COR-L47 (cell line): ENCODE data around the gene ATP2C2.
"Not testable (repeated sequence)": the region's sequence is repeated elsewhere in the genome, so short reads cannot be mapped to it uniquely, and the experiment has no call there.

Experiments
- DNase-seq: peaks from one replicate; lab custom pipeline; 2025; lab: John Stamatoyannopoulos, UW

ATP2C2 gene

DNA sequence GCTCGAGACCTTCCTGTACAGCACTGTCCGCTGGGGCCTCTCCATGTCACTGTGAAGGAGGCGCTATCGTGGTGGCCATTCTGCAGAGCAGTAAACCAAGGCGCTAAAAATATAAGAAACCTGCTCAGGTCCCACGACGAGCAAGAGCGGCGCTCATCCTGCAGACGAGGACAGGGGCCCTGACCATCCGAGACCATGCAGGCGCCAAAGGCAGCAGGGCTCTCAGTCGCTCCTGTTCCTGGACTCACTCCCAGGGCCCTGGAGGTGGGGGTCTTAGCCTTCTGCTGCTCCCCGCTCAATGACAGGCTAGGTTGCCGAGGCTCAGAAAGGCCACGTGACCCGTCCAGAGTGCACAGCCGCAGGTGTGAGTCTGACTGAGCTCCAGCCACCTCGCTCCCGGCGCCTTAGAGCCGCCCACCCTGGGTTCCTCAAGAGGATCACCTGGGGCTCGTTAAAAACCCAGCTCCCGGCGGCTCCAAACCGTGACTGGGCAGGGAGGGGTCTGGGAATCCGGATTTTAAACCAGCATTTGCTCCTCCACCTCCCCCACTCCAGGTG lies 509 bp upstream of the ATP2C2 start:
- DNase-seq: no peak

DNA sequence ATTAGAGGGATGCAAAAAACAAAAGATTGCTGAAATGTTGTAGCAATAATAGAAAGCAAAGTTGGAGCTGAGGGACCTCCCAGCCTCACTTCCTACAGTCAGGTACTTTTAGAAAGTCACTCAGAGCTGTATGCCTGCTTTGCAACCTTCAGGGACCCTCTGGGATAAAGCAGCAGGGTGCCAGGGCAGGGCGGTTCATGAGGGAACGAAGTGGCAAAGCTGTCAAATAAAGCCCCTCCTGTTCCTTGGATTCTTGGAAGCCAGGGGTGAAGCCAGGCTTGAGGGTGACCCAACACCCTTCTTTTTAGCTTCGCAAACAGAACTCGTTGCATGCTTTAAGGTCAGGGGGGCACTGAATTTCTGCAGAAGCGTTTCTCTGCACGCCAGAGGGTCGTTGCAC lies 767 bp downstream of the ATP2C2 start:
- DNase-seq: no peak

DNA sequence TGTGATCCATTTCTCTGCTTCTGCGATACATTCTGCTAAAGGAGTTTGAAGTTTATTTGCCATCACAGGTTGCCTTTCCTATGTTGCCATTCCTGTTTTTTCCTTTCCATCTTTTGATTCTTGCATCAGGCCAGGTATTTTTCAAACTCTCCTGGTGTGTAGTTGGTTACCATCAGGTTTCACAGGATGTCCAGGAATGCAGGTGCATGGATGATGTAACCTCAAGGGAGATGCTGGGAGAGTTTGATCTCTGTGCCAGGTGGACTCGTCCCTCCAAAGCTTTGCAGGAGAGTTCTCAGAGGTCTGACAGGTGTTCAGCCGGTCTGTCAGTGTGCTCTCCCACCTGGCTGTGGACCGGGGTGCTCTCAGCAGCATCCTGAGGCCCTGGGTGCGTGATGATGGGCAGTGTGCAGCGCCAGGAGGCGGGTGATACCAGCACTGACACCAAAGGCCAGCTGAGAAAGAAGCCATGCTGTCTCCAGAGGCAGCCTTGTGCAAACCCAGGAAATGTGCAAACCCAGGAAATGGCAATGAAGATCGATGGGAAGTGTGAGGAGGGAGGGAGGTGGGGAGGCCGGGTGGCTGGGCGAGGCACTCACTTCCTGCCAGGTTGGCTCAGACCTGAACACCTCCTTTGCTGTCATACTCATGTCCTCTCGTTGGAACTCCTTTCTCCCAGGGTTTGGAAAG lies 1.7 kb downstream of the ATP2C2 start:
- no peak for DNase-seq

DNA sequence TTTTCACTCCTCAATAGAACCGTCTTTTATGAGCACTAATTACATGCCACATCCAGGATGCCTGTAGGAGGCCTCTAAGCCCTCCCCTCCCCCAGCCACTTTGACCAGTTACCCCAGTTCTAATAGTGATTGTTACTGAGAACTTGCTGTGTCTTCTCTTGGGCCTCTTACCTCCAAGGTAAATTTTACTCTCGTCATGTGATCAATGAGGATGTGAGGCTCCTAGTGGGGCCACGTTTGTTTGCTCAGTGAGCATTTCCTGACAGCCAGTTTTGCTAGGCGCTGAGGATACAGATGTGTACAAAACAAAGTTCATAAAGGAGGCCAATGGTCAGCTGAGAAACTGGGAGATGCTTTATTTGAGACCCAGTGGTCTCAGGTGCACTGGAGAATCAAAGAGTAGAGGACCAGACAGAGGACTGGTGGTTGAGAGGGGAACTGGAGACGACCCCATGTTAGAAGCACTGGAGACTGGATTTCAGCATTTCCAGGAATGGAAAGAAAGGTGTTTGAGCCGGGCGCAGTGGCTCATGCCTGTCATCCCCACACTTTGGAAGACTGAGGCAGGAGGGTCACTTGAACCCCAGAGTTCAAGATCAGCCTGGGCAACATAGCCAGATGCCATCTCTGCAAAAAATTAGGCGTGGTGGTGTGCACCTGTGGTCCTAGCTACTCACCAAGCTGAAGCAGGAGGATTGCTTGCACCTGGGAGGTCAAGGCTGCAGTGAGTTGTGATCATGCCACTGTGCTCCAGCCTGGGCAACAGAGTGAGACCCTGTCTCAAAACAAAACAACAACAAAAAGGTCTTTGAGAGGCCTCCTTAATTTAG lies 2.6 kb downstream of the ATP2C2 start:
- DNase-seq: no peak

DNA sequence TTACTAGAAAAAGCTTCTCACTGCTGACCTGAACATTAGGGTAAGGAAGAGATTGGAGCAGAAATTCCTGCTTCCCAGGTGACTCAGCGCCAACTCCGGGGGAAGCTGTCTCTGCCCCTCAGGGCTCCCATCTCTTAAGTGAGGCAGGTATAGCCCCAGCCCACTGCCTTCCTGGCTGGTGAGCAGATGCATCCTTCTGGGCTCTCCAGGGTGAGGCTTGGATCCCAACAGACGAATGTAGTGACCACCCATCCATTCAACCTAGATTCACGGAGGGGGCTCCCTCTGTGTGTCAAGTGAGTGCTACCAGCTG lies 3.2 kb downstream of the ATP2C2 start:
- no peak for DNase-seq

DNA sequence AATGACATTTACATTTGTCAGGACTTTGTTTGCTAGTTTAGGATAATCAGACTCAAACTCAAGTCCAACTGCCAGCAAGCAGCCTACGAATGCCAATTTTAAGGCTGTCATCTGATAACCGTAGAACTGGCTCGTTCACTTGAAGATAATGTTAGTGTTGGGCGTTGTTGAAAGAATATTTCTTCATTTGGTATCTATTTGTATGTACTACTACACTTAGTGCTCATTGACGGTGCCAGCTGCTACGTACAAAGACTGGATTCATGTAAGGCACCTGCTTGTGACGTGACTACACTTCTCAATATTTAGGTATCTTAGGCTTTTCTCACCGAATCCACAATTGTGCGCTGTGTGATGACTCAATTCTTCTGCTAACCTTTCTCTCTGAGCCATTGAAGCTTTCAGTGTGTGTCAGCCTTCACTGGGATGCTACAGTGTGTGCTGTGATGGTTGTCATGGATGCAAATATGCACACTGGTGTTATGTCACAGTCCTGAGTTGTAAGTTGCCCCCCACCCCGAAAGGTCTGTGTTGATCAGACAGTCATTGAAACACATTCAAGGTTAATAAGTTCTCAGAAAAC lies 5.7 kb downstream of the ATP2C2 start:
- DNase-seq: no peak

DNA sequence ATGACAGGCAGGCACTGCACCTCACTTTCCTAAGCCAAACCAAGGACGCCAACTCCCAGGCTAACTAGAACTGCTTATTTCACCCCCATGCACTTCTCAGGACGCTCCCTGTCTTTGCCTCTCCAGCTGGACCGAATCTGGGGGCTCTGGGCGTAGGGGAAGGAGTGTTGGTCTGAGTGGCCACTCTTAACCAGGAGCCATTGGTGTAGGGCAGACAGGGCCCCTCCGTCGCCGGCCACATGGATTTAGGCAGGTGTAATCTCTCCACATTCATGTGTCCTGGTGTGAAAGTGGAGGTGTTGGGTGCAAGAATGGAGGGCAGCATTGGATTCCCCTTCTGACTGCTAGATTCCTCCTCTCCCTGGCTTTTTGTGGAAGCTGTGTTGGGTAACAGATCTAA lies 9.8 kb downstream of the ATP2C2 start:
- DNase-seq: no peak

DNA sequence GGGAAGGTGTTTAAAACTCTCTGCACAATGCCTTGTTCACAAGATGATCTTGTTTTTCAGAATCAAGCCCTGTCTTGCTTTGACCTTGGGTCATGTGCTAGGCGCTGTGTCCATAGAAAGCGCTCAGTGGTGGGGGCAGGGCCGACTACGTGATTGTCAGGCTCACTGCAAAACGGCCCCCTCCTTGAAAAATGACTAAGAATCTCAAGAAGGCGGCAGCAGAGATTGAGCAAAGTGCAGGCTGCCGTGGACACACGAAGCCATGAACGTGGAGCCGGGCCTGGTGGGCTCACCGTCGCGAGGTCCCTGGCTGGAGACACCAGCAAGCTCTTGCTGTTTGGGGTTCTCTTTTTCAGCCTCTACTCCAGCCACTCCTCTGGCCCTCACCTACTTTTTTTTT lies 10.2 kb downstream of the ATP2C2 start:
- no peak for DNase-seq

DNA sequence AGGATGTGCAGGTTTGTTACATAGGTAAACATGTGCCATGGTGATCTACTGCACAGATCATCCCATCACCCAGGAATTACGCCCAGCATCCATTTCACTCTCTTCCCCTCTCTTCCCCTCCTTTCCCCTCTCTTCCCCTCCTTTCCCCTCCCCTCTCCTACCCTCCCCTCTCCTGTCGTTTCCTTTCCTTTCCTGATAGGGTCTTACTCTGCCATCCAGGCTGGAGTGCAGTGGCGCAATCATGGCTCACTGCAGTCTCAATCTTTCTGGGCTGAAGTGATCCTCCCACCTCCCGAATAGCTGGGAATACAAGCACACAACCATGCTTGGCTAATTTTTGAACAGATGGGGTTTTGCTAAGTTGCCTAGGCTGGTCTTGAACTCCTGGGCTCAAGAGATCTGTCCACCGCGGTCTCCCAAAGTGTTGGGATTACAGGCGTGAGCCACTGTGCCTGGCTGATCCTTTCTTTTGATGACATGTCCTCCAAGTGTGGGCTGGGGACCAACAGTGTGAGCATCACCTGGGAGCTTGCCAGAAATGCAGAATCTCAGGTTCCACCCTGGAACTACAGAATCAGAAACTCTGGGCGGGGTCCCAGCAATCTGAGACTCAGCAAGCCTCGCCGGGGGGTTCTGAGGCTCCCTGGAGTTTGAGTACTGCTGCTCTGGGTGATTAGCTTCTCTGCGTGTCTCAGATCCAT lies 10.8 kb downstream of the ATP2C2 start:
- DNase-seq: no peak

DNA sequence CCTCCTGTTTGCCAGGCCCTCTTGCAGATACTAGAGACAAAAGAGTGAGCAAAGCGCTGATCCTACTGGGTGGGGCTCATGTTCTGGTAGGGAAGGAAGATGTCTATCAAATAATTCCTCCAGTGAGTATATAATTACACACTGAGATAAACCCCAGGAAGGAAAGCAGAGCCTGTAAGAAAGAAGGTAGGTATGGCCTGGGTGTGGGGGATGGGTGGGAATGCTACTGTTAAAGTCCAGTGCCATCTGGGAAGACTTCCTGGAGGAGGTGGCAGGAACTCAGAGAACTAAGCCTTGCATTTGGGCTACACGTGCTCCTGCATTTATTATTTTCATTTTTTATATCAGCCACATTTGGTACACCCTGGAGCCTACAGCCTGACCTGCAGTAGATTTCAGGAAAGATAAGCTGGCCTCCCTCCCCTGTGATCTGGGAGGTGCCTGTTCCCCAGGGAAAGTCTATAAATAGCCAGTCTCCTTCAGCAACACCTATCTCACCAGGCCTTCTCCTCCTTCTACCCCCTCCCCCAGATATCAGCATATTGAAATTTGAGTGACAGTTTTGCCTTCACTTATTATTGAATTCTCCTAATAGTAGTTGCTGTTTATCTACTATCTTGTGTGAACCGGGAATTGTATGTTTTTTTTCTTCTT lies 11.5 kb downstream of the ATP2C2 start:
- no peak for DNase-seq

DNA sequence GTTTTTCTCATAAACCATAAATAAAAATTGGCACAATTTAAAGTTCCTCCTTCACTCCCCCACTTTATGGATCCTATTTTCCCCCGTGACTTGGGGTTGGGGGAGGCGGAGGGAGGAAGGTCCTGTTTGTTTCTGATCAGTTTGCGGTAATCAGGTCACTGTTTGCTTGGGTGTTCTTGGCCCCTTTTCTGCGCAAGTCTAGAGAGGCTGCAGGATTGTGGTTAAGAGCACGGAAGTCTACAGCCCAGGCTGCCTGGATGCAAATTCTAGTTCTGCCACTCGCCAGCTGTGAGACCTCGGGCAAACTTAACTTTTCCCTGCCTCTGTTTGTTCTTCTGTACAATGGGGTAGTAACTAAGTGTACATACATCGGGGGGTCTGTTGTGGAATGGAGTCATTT lies 12.1 kb downstream of the ATP2C2 start:
- DNase-seq: no peak

DNA sequence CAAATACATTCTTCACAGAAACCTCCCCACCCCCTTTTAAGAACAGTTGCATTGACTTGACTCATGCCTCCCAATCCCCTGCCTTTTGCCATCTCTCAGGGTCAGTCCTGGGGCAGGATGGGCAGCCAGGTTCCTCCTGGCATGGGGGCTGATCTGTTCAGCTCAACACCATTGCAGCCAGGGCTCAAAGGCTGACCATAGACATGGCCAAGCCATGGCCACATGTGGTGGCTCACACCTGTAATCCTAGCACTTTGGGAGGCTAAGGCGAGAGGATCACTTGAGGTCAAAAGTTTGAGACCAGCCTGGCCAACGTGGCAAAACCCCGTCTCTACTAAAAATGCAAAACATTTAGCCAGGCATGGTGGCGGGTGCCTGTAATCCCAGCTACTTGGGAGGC lies 14.1 kb downstream of the ATP2C2 start:
- no peak for DNase-seq

DNA sequence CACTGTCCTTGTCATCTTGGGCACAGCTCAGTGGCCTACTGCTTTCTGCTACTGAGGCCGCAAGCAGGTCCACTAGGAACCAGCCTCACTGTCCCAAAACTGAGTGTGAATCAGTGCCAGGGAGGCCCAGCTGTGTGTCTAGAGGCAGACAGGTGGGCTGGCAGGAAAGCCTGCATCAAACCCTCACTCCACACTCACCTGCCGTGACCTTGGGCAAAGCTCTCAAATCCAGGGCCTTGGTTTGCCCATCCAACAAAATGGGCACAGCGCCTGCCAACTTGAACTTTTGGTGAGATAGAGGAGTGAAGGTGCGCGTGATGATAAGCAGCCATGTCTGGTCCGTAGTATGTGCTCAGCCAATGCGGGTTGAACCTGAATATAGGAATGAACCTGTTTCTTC lies 14.8 kb downstream of the ATP2C2 start:
- DNase-seq: no peak

DNA sequence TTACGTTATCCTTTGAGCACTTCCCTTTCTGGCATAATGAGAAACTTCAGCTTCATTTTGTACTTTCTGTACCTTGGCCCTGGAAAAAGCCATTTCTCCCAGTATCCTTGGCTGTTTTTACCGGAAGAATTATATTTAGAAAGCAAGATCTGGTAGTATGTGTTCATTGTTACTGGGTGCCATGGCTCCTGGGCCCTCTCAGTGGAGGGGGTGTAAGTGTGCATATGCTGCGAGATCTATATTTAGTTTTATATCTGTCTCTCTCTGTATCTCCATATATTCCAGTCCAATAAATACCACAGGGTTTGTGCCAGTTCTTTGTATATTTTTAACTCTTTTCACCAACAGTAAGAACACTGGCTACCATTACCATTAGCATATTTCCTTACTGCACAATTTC lies 17.7 kb downstream of the ATP2C2 start:
- DNase-seq: no peak

DNA sequence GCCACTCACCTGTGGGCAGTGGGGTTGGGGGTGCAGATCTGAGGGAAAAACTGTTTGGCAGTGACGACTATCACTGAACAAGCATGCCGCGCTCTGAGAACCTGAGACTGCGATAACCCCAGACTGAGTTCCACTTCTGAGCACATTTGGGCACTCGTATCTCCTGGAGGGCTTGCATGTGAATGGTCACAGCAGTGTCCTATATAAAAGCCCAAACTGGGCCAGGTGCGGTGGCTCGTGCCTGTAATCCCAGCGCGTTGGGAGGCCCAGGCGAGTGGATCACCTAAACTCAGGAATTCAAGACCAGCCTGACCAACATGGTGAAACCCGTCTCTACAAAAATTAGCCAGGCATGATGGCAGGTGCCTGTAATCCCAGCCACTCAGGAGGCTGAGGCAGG lies 18.7 kb downstream of the ATP2C2 start:
- no peak for DNase-seq

DNA sequence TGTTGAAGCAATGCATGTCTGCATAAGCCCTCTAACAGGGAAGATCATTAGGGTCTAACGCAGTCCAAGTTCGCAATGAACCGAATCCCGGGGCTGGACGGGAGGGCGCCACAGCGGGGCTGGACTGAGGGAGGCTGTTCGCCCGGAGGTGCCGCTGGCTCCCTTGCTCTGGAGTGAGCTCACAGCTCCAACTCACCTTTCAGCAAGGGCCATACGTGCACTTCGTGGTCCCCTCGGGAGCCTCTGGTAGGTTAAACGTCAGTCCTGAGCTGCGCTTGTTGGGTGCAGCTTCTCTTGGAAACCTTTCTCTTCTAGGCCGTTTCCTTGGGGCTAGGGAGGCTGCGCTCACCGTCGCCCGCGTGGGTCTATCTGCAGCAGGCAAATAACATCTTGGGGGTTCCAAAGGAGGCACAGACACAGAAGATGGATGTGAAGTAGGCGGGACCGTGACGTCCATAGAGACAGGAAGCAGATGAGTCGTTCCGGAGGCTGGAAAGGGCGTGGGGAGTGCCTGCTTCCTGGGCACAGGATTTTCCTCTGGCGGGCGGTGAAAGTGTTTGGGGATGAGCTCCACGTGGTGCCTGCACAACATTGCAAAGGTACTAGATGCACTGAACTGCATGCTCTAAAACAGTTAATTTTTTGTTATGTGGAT lies 21.9 kb downstream of the ATP2C2 start:
- DNase-seq: no peak

DNA sequence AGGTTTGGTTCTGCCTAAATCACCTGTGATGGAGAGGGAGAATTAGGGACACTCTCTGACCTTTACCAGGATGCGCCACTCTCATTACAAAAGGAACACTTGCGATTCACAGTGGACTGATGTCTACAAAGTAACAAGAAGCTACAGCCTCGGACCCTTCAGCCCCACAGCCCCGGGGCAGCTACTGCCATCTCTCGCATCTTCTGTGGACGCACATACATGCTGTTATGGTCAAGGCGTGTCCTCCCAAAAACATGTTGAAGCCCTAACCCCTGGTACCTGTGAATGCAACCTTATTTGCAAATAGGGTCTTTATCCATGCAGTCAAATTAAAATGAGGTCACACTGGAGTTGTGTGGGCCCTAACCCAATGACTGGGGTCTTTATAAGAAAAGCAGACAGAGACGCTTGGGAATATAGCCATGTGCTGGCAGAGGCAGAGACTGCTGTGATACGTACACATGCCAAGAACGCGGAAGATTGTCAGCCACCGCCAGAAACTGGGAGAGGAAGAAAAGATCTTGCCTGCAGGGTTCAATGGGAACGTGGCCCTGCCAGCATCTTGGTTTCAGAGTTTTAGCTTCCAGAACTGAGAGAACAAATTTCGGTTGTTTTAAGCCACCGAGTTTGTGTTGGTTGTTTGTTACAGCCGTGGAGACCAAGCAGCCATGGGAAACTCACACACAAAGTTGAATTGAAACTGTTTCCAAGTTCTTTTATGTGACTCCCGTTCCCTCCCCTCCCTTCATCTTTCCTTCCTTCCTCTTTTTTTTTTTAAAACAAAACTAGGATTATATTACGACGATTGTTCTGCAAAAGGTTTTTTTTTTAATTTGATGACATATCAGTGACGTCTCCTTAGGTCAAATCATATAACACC lies 23.1 kb downstream of the ATP2C2 start:
- no peak for DNase-seq

DNA sequence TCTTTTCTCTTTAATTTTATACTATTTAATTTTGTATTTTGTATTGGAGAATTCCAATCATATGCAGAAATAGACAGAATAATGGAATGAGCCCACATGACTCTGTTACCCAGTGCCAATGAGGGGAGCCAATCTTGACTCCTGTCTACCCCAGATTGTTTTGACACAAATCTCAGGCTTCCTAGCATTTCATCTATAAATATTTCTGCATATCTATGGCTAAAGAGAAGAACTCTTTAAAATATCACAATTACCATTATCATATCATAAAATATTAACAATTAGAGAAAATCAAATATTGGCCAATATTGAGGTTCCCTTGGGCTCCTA lies 23.7 kb downstream of the ATP2C2 start:
- no peak for DNase-seq

DNA sequence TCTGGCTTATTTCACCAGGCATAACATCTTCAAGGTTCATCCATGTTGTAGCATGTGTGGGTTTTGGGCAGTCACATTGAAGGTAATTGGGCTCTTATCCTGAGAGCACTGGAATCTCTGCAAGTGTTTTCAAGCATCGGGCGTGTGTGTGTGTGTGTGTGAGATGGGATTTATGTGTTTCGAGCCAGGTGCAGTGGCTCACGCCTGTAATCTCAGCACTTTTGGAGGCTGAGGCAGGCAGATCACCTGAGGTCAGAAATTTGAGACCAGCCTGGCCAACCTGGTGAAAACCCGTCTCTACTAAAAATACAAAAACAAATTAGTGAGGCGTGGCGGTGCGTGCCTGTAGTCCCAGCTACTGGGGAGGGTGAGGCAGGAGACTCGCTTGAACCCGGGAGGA lies 27.7 kb downstream of the ATP2C2 start:
- not testable (repeated sequence) for DNase-seq

DNA sequence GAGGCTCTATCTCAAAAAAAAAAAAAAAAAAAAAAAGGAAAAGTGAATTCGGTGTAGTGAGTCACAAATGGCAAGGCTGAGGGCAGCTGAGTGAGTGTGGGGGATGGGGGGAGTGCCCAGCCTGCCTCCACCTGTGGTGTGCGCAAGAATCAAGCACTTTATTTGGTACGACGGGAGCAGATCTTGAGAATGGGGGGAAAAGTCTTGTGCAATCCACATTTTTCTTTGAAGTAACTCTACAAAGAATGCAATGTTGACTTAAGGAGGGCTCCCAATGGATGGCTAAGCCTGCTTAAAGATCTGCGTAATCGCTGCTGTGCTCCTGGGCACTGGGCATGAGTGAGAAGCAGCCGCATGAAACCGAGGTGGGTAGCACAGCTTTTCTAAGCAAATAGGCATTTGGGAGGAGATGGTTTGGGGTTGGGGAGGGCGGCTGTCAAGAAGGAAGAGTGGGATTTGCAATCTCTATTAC lies 28.2 kb downstream of the ATP2C2 start:
- no peak for DNase-seq

DNA sequence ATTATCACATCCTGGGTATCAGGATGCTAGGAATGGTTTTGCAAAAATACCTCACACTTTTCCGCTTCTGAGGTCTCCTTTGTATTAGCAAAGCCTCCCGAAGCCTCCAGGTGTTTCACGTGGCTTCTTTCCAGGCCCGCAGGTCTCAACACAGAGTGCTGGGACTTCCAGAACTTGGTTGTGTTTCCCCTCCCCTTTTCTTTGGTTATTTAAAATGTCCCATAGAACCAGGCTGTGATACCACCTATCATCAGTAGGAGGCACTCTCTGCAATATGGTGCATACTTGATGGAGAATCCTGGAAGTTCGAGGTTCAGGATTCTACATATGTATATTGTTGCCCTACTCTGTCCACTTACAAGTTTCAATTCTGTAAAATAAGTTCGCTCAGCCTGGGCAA lies 28.8 kb downstream of the ATP2C2 start:
- no peak for DNase-seq
